GM21515 (cell line): ENCODE data around the gene ACKR1.

Experiments
- ATAC-seq: cut with Tn5 transposase; IDR thresholded peaks from one replicate; pipeline ENCODE4 v1.9.1; 2021; ENCODE audit not compliant: unreplicated experiment

ACKR1 gene

DNA sequence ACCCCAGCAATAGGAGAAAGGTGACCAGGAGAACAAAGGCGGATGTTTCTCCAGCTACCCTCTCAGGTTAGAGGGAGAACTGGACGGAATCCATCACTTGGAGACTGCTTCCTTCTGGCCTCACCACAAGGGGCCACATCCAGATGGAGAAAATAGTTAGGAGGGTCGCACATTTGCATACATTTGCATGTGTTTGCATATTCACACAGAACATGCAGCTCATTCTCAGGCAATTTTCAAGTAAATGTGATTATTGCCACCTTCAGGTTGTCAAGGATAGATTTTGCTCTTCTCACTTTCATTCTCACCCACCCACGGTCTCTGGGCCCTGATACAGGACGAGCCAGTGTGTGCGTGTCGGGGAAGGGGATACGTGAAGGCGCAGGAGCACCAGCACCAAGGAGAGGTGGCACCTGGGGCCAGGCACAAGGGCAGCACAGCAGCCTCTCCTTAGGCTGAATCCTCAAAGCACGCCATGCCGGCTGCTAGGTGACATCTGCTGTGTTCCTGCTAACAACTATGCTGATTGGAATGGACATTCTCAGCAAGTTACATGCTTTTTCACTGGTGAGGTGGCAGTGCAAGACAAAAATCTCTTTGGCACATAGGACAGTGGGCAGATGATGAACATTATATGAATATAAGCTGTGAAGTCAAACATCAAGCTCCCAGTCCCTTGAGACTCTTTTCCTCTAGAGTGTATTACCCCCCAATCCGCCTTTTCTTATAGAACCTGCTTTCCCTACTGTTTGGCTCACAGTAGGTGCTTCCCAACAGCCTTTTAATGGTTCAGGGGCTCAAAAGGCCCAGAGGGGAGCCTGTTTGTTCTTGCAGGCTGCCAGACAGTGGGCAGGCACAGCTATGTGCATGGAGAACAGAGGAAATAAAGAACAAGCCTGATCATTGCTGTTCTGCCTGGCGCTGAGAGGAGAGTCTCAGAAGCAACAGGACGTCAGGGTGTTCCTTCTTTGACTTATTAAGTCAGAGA, 14.3 kb downstream of the ACKR1 start:
- ATAC-seq = no peak

GRCh38 chr1:159222075-159222865, 17.6 kb downstream of the ACKR1 start:
- ATAC-seq = no peak

DNA sequence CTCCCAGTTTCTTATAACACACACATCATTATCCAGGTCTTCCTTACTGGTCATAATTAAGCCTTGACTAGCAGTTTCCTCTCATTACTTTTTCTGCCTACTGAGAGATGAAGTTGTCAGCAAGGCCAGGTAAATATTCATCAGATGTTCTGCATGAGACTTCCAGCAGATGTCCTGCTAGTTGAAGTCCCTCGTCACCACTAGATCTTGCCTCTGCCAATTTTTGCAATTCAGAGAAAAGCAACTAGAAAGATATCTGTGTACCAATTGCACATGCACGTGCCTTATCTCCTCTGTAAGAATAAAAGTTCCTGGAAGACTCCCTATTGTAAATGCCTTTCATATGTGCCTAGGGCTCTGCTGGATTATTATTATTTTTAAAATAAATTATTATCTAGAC, 18.3 kb downstream of the ACKR1 start:
- no peak for ATAC-seq

- no peak for ATAC-seq
Observed at GRCh38 chr1:159228554-159228953, 23.9 kb downstream of the ACKR1 start.

GRCh38 chr1:159229260-159229885, 24.7 kb downstream of the ACKR1 start:
- no peak for ATAC-seq

DNA sequence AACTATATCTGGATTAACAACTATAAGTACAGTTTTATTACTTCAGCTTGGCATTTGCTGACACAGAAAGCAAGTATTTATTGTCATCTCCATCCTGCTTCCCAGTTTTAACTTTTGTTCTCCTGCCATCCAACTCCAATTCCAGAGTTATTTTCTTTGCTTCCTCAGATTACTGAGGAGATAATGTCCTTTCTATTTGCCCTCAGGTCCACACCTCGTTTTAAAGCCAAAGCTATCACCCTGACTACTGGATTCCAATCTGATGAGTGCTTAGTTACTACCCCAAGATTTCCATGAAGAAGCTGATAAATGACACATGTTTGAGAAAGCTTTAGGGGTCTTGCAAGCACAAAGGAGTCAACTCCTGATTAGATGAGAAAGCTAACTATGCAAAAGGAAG, 25.2 kb downstream of the ACKR1 start:
- no peak for ATAC-seq

DNA sequence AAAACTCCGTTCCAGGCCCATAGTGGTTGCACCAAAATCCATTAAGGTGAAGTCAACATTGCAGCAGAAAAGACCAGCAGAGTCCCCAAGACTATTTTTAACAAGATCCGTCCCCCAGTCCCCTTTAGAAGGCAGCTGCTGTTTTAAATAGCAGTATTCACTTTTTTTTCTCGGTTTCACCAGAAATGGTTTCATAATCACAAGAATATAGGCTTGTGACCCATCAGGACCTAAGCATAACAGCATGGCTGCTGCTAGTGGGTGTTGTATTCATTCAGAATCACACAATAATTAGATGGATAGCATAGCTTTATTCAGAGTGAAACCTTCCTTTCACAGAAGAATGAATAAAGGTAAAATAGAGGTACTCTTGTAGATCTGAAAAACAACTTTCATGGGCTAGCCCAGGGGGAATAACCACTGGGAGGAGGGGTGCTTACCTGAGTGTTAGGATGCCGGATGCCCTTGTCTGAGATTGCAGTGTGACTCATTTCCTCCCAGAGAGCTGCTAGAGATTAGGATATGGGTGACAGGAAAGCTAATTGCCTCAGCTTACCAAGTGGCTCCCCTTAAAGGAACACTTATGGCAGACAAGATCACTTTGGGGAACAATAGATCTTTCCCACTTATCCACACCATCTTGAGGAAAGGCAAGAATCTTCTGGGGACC, 35.0 kb downstream of the ACKR1 start:
- peak; percentile 93 for ATAC-seq

- ATAC-seq = no peak
Observed at GRCh38 chr1:159247266-159247665, 42.6 kb downstream of the ACKR1 start.

GRCh38 chr1:159248311-159248710, 43.6 kb downstream of the ACKR1 start:
- no peak for ATAC-seq

GRCh38 chr1:159250638-159251216, 46.1 kb downstream of the ACKR1 start:
- ATAC-seq = no peak
